ENCODE data around the gene KRT74.

KRT74 gene

DNA sequence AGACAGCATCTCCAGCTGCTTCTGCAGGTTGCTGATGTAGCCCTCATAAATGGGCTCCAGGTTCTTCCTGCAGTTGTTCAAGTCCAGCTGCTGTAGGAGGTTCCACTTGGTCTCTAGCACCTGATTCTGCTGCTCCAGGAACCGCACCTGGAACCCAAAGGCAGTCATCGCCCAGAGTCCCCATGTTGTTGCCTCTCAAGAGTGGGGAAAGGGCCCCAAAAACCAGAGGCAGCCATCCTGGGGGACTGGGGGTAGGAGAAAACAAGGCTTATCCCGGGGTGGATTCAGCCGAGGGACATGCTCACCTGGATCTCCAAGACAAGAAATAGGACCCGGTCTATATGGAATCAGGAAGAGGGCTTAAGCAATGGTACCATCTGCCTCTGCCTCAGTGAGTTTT lies 25.3 kb upstream of the KRT74 start:
- TF ChIP-seq ZBTB7A (IDR thresholded peaks at IDR 0.05; ENCODE audit: low read depth): no peak
- TF ChIP-seq TAF1 (IDR thresholded peaks at IDR 0.05; ENCODE audit: low read depth): no peak
- no peak for TF ChIP-seq CREB1 (IDR thresholded peaks at IDR 0.05; ENCODE audit: low read depth)
- no peak for TF ChIP-seq TCF12 (IDR thresholded peaks at IDR 0.05; ENCODE audit: low read depth)

DNA sequence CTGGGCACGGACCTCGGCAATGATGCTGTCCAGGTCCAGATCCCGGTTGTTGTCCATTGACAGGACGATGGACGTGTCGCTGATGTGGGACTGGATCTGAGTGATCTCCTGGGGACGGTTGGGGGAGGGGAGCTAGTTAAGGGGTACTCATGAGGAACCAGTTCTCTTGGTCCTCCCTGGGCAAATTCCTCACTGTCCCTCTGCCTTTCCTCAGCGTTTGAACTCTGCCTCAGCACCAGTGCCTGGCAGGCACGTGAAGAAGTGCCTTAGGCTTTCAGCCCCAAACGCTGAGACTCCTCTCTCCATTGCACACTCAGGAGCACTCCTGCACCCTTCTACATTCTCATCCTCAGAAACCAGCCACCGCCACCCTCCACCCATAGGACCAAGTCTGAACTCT lies 17.9 kb upstream of the KRT74 start:
- TF ChIP-seq NFIC (IDR thresholded peaks at IDR 0.05): no peak
- TF ChIP-seq TEAD4 (IDR thresholded peaks at IDR 0.05): no peak
- no peak for TF ChIP-seq TAF1 (IDR thresholded peaks at IDR 0.05; ENCODE audit: low read depth)
- no peak for TF ChIP-seq FOXM1 (IDR thresholded peaks at IDR 0.05; ENCODE audit: borderline replicate concordance, low read depth)
- TF ChIP-seq, protein P1, sequence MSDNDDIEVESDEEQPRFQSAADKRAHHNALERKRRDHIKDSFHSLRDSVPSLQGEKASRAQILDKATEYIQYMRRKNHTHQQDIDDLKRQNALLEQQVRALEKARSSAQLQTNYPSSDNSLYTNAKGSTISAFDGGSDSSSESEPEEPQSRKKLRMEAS (IDR thresholded peaks at IDR 0.05): no peak
- TF ChIP-seq, protein P2, sequence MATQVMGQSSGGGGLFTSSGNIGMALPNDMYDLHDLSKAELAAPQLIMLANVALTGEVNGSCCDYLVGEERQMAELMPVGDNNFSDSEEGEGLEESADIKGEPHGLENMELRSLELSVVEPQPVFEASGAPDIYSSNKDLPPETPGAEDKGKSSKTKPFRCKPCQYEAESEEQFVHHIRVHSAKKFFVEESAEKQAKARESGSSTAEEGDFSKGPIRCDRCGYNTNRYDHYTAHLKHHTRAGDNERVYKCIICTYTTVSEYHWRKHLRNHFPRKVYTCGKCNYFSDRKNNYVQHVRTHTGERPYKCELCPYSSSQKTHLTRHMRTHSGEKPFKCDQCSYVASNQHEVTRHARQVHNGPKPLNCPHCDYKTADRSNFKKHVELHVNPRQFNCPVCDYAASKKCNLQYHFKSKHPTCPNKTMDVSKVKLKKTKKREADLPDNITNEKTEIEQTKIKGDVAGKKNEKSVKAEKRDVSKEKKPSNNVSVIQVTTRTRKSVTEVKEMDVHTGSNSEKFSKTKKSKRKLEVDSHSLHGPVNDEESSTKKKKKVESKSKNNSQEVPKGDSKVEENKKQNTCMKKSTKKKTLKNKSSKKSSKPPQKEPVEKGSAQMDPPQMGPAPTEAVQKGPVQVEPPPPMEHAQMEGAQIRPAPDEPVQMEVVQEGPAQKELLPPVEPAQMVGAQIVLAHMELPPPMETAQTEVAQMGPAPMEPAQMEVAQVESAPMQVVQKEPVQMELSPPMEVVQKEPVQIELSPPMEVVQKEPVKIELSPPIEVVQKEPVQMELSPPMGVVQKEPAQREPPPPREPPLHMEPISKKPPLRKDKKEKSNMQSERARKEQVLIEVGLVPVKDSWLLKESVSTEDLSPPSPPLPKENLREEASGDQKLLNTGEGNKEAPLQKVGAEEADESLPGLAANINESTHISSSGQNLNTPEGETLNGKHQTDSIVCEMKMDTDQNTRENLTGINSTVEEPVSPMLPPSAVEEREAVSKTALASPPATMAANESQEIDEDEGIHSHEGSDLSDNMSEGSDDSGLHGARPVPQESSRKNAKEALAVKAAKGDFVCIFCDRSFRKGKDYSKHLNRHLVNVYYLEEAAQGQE (IDR thresholded peaks at IDR 0.05; ENCODE audit: low read depth): no peak
- TF ChIP-seq TCF12 (IDR thresholded peaks at IDR 0.05; ENCODE audit: low read depth): no peak
- TF ChIP-seq CREB1 (IDR thresholded peaks at IDR 0.05; ENCODE audit: low read depth): no peak
- TF ChIP-seq ZBTB7A (IDR thresholded peaks at IDR 0.05; ENCODE audit: low read depth): no peak
- TF ChIP-seq EP300 (IDR thresholded peaks at IDR 0.05; ENCODE audit: borderline replicate concordance): no peak
- no peak for TF ChIP-seq CEBPB (IDR thresholded peaks at IDR 0.05)
- TF ChIP-seq RAD21 (IDR thresholded peaks at IDR 0.05; ENCODE audit: low read depth): no peak
- TF ChIP-seq, protein P3, sequence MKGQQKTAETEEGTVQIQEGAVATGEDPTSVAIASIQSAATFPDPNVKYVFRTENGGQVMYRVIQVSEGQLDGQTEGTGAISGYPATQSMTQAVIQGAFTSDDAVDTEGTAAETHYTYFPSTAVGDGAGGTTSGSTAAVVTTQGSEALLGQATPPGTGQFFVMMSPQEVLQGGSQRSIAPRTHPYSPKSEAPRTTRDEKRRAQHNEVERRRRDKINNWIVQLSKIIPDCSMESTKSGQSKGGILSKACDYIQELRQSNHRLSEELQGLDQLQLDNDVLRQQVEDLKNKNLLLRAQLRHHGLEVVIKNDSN (IDR thresholded peaks at IDR 0.05): no peak

DNA sequence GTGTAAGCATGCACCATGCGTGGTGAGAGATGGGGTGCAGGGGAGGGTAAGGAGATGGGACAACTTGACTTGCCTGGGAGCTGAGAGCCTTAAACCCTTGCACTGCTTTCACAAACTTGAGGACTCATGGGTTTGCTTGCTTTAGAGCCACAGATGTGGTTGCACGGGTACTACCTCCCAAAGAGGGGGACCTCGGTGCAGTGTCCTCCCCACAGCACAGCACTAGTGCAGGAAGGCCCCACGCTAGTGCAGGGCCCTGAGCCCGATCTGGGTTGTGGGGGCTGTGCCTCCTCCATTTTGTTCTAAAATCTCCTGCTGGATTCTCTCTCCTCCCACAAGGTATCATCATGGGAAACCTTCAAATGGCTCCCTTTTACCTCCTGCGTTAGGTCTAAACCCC lies 16.4 kb upstream of the KRT74 start:
- TF ChIP-seq YY1 (IDR thresholded peaks at IDR 0.05; ENCODE audit: low read depth) (no peak), FOXM1 (IDR thresholded peaks at IDR 0.05; ENCODE audit: borderline replicate concordance, low read depth) (no peak), RAD21 (IDR thresholded peaks at IDR 0.05; ENCODE audit: low read depth) (no peak), ZBTB7A (IDR thresholded peaks at IDR 0.05; ENCODE audit: low read depth) (no peak), NFIC (IDR thresholded peaks at IDR 0.05) (no peak), CEBPB (IDR thresholded peaks at IDR 0.05) (no peak), CREB1 (IDR thresholded peaks at IDR 0.05; ENCODE audit: low read depth) (no peak), TAF1 (IDR thresholded peaks at IDR 0.05; ENCODE audit: low read depth) (no peak)
- TF ChIP-seq, protein P3 (IDR thresholded peaks at IDR 0.05): no peak

DNA sequence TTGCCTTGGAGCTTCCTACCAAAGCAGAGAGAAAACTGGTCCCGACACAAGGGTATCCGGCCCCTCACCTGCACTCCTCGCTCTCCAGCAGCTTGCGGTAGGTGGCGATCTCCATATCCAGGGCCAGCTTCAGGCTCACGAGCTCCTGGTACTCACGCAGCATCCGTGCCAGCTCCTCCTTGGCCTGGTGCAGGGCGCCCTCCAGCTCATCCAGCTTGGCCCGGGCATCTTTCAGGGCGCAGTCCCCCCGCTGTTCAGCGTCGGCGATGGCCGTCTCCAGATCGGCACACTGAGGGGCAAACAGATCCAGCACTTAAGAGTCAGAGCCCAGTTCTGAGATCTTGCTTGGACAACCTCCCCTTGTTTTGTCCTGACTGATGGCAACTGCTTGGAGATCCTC lies 13.9 kb upstream of the KRT74 start:
- TF ChIP-seq NFIC (IDR thresholded peaks at IDR 0.05): no peak
- TF ChIP-seq TAF1 (IDR thresholded peaks at IDR 0.05; ENCODE audit: low read depth): no peak
- TF ChIP-seq YY1 (IDR thresholded peaks at IDR 0.05; ENCODE audit: low read depth): no peak
- TF ChIP-seq RAD21 (IDR thresholded peaks at IDR 0.05; ENCODE audit: low read depth): no peak
- no peak for TF ChIP-seq CEBPB (IDR thresholded peaks at IDR 0.05)
- TF ChIP-seq TEAD4 (IDR thresholded peaks at IDR 0.05): no peak
- TF ChIP-seq, protein P2 (IDR thresholded peaks at IDR 0.05; ENCODE audit: low read depth): no peak

DNA sequence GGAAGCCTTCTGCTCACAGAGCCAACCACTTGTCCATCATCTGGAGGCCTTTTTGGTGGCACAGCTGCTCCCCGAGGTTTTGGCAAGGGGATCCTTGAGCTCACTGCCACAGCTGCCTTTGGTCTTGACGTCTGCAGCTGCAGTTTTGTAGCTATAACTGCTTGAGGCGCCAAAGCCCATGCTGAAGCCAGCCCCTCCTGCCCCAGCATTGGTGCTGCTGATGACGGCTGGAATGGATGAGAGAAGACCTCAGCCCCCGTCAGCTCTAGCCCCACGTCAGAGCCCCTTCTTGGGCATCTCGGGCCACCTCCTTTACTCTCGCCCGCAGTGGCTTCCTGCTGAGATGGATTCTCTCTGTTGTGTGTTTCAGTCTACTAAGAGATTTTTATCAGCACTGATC lies 12.3 kb upstream of the KRT74 start:
- no peak for TF ChIP-seq TAF1 (IDR thresholded peaks at IDR 0.05; ENCODE audit: low read depth)
- peak; percentile 38 for TF ChIP-seq RAD21 (IDR thresholded peaks at IDR 0.05; ENCODE audit: low read depth)
- no peak for TF ChIP-seq EP300 (IDR thresholded peaks at IDR 0.05; ENCODE audit: borderline replicate concordance)

DNA sequence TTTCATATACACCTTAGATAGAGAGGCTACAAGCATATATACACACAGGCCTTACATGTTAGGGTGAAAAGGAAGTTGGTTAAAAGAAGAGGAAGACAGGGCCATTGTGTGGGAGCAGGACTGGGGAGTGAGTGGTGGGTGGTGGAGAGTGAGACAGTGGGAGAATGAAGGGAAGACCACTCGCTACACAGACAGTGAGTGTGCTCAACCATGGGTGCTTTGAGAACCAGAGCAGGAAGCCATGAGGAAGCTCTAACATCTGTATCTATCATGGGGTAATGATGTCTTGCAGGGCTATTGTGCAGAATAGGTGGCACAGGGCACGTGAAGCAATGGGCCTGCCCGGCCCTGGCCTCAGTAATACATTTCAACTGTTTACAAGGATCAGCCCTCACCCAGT lies 11.4 kb upstream of the KRT74 start:
- TF ChIP-seq, protein P2 (IDR thresholded peaks at IDR 0.05; ENCODE audit: low read depth): no peak
- no peak for TF ChIP-seq RAD21 (IDR thresholded peaks at IDR 0.05; ENCODE audit: low read depth)
- TF ChIP-seq FOXM1 (IDR thresholded peaks at IDR 0.05; ENCODE audit: borderline replicate concordance, low read depth): no peak
- no peak for TF ChIP-seq NFIC (IDR thresholded peaks at IDR 0.05)
- TF ChIP-seq, protein P3 (IDR thresholded peaks at IDR 0.05): no peak
- TF ChIP-seq YY1 (IDR thresholded peaks at IDR 0.05; ENCODE audit: low read depth): no peak
- TF ChIP-seq ZBTB7A (IDR thresholded peaks at IDR 0.05; ENCODE audit: low read depth): no peak
- no peak for TF ChIP-seq EGR1 (IDR thresholded peaks at IDR 0.05)
- TF ChIP-seq TEAD4 (IDR thresholded peaks at IDR 0.05): no peak
- TF ChIP-seq CEBPB (IDR thresholded peaks at IDR 0.05): no peak
- TF ChIP-seq CREB1 (IDR thresholded peaks at IDR 0.05; ENCODE audit: low read depth): no peak
- no peak for TF ChIP-seq EP300 (IDR thresholded peaks at IDR 0.05; ENCODE audit: borderline replicate concordance)
- TF ChIP-seq TAF1 (IDR thresholded peaks at IDR 0.05; ENCODE audit: low read depth): no peak
- TF ChIP-seq, protein P1 (IDR thresholded peaks at IDR 0.05): no peak
- no peak for TF ChIP-seq TCF12 (IDR thresholded peaks at IDR 0.05; ENCODE audit: low read depth)
